HEK293 (cell line): Measurements from ENCODE around the gene LRBA.

Experiments
- CTCF ChIA-PET: fragments of 350-600 bp; formaldehyde crosslinking; extraction: SDS; loops from one replicate; lab custom pipeline; 2021; ENCODE audit warnings: antibody characterized with exemption; lab: Yijun Ruan, JAX
- POLR2A ChIA-PET: fragments of 300-600 bp; formaldehyde crosslinking; extraction: SDS; loops from one replicate; lab custom pipeline; 2020; ENCODE audit warnings: antibody characterized with exemption, inconsistent platforms; lab: Yijun Ruan, JAX
- H3K27ac ChIP-seq: fragments of 200-500 bp; sonication (Bioruptor generic); 2 replicates; pipeline ENCODE4 v1.5.1; 2014; ENCODE audit warnings: low read depth, low read length, control low read depth, inconsistent platforms; ENCODE audit errors: extremely low read depth
- H3K36me3 ChIP-seq, 2 experiments: fragments of 200-500 bp in 1 of 2; sonication (Bioruptor generic) in 1 of 2; 1 replicate in 1 of 2; 2 replicates in 1 of 2; pipeline ENCODE4 v1.5.1; 2014 to 2017; ENCODE audit warnings: inconsistent platforms in 2 of 2, low read length in 2 of 2; ENCODE audit not compliant: control insufficient read depth in 2 of 2, insufficient read depth in 1 of 2
- H3K4me1 ChIP-seq: fragments of 200-500 bp; sonication (Bioruptor generic); 2 replicates; pipeline ENCODE4 v1.5.1; 2014; ENCODE audit warnings: mild to moderate bottlenecking, low read length, inconsistent platforms; ENCODE audit not compliant: control insufficient read depth, insufficient read depth
- H3K4me3 ChIP-seq: 2 replicates; pipeline ENCODE4 v1.5.1; 2011; ENCODE audit warnings: low read depth, mild to moderate bottlenecking, control low read depth, low read length, moderate library complexity
- H3K9me3 ChIP-seq: fragments of 200-500 bp; sonication (Bioruptor generic); 2 replicates; pipeline ENCODE4 v1.5.1; 2014; ENCODE audit warnings: low read depth, low read length, inconsistent platforms; ENCODE audit not compliant: control insufficient read depth, insufficient read depth
- MEIS1 ChIP-seq: sonication (generic); formaldehyde crosslinking; IDR thresholded peaks from 2 replicates; pipeline ENCODE4 v1.8.1; 2022; ENCODE audit warnings: missing genetic modification reagents, mild to moderate bottlenecking, borderline replicate concordance
- SCRT1 ChIP-seq: fragments of 450-650 bp; formaldehyde crosslinking; IDR thresholded peaks from 2 replicates; pipeline ENCODE4 v1.5.1; 2016; ENCODE audit warnings: missing biosample characterization, missing genetic modification characterization, borderline replicate concordance
- SP7 ChIP-seq: fragments of 450-650 bp; formaldehyde crosslinking; IDR thresholded peaks from 2 replicates; pipeline ENCODE4 v1.5.1; 2016; ENCODE audit warnings: missing biosample characterization, missing genetic modification characterization
- ZBTB1 ChIP-seq: fragments of 450-650 bp; formaldehyde crosslinking; IDR thresholded peaks from 2 replicates; pipeline ENCODE4 v1.5.1; 2016; ENCODE audit warnings: missing biosample characterization, missing genetic modification characterization
- ZFHX2 ChIP-seq: fragments of 450-650 bp; formaldehyde crosslinking; conservative IDR thresholded peaks from 2 replicates; pipeline ENCODE4 v1.5.1; 2016; ENCODE audit warnings: missing biosample characterization, missing genetic modification characterization
- ZFP41 ChIP-seq: fragments of 450-650 bp; formaldehyde crosslinking; IDR thresholded peaks from 2 replicates; pipeline ENCODE4 v1.5.1; 2016; ENCODE audit warnings: missing biosample characterization, missing genetic modification characterization, borderline replicate concordance
- ZNF16 ChIP-seq: fragments of 450-650 bp; formaldehyde crosslinking; IDR thresholded peaks from 2 replicates; pipeline ENCODE4 v1.5.1; 2016; ENCODE audit warnings: low read depth, missing biosample characterization, missing genetic modification characterization
- ZNF175 ChIP-seq: fragments of 450-650 bp; formaldehyde crosslinking; IDR thresholded peaks from 2 replicates; pipeline ENCODE4 v1.5.1; 2016; ENCODE audit warnings: missing biosample characterization, missing genetic modification characterization
- ZNF266 ChIP-seq: fragments of 450-650 bp; formaldehyde crosslinking; IDR thresholded peaks from 2 replicates; pipeline ENCODE4 v1.5.1; 2016; ENCODE audit warnings: missing biosample characterization, missing genetic modification characterization, low read depth
- ZNF335 ChIP-seq: fragments of 450-650 bp; formaldehyde crosslinking; conservative IDR thresholded peaks from 2 replicates; pipeline ENCODE4 v1.5.1; 2016; ENCODE audit warnings: missing biosample characterization, missing genetic modification characterization
- ZNF391 ChIP-seq: fragments of 450-650 bp; formaldehyde crosslinking; IDR thresholded peaks from 2 replicates; pipeline ENCODE4 v1.5.1; 2016; ENCODE audit warnings: low read depth, missing biosample characterization, missing genetic modification characterization, borderline replicate concordance
- ZNF433 ChIP-seq: fragments of 450-650 bp; formaldehyde crosslinking; IDR thresholded peaks from 2 replicates; pipeline ENCODE4 v1.5.1; 2016; ENCODE audit warnings: missing biosample characterization, missing genetic modification characterization, low read depth
- ZNF530 ChIP-seq: fragments of 450-650 bp; formaldehyde crosslinking; IDR thresholded peaks from 2 replicates; pipeline ENCODE4 v1.5.1; 2016; ENCODE audit warnings: low read depth, missing biosample characterization, missing genetic modification characterization
- ZNF560 ChIP-seq: fragments of 450-650 bp; formaldehyde crosslinking; IDR thresholded peaks from 2 replicates; pipeline ENCODE4 v1.5.1; 2017; ENCODE audit warnings: missing biosample characterization, missing genetic modification characterization, borderline replicate concordance
- ZNF626 ChIP-seq: fragments of 450-650 bp; sonication (Bioruptor Pico); formaldehyde crosslinking; IDR thresholded peaks from 2 replicates; pipeline ENCODE4 v1.5.1; 2018; ENCODE audit warnings: missing biosample characterization, missing genetic modification characterization, inconsistent platforms
- ZNF677 ChIP-seq: fragments of 450-650 bp; IDR thresholded peaks from 2 replicates; pipeline ENCODE4 v1.5.0; 2018; ENCODE audit warnings: missing biosample characterization, mild to moderate bottlenecking, missing genetic modification characterization, moderate library complexity
- ZNF76 ChIP-seq: fragments of 450-650 bp; formaldehyde crosslinking; IDR thresholded peaks from 2 replicates; pipeline ENCODE4; 2016; ENCODE audit warnings: low read depth, missing biosample characterization, missing genetic modification characterization, borderline replicate concordance
- ZSCAN30 ChIP-seq: fragments of 450-650 bp; IDR thresholded peaks from 2 replicates; pipeline ENCODE4 v1.5.1; 2018; ENCODE audit warnings: missing biosample characterization, mild to moderate bottlenecking, missing genetic modification characterization, moderate library complexity
- TF ChIP-seq, protein P1 (sequence below): fragments of 450-650 bp; formaldehyde crosslinking; IDR thresholded peaks from 2 replicates; pipeline ENCODE4 v1.5.1; 2016; ENCODE audit warnings: missing biosample characterization, missing genetic modification characterization
- TF ChIP-seq, protein P2 (sequence below): fragments of 450-650 bp; formaldehyde crosslinking; IDR thresholded peaks from 2 replicates; pipeline ENCODE4 v1.5.1; 2016; ENCODE audit warnings: missing biosample characterization, missing genetic modification characterization, borderline replicate concordance
- TF ChIP-seq, protein P3 (sequence below): fragments of 450-650 bp; formaldehyde crosslinking; IDR thresholded peaks from 2 replicates; pipeline ENCODE4 v1.5.1; 2016; ENCODE audit warnings: missing biosample characterization, missing genetic modification characterization, borderline replicate concordance
- TF ChIP-seq, protein P4 (sequence below): fragments of 450-650 bp; formaldehyde crosslinking; IDR thresholded peaks from 2 replicates; pipeline ENCODE4 v1.5.0; 2017; ENCODE audit warnings: missing biosample characterization, missing genetic modification characterization, borderline replicate concordance

Gene LRBA

DNA sequence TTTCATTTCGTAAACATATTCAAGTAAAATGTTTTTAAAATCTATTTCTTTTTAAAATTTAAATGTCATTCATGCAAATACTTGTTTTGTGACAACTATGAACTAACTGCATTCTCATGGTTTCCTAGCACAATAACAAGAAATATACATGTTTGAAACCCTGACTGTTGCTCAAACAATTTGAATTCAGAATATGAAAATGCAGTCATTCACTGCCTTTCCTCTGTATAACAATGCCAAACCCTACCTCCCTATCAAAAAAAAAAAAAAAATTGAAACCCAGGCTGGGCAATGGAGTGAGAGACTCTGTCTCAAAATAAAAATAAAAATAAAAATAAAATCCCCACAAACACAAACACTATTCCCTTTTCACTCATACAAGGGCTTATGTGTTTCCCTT lies 391.0 kb downstream of the LRBA start:
- Histone ChIP-seq H3K4me3 (no peak overlapping the region), H3K4me1 (no peaks in the 10 kb centered on the region), H3K36me3 (no peaks in the 10 kb centered on the region), H3K27ac (no peak overlapping the region), H3K9me3 (no peaks in the 10 kb centered on the region)
- ChIA-PET CTCF (no interaction called here), POLR2A (no interaction called here)
- TF ChIP-seq ZNF175 (tag by site-specific recombination) = no peak
- no peak for TF ChIP-seq ZNF560 (tag by site-specific recombination)
- no peak for TF ChIP-seq ZBTB1 (tag by site-specific recombination)
- TF ChIP-seq ZNF16 (tag by site-specific recombination) = no peak
- no peak for TF ChIP-seq ZNF626 (tag by site-specific recombination)
- TF ChIP-seq, protein P1, sequence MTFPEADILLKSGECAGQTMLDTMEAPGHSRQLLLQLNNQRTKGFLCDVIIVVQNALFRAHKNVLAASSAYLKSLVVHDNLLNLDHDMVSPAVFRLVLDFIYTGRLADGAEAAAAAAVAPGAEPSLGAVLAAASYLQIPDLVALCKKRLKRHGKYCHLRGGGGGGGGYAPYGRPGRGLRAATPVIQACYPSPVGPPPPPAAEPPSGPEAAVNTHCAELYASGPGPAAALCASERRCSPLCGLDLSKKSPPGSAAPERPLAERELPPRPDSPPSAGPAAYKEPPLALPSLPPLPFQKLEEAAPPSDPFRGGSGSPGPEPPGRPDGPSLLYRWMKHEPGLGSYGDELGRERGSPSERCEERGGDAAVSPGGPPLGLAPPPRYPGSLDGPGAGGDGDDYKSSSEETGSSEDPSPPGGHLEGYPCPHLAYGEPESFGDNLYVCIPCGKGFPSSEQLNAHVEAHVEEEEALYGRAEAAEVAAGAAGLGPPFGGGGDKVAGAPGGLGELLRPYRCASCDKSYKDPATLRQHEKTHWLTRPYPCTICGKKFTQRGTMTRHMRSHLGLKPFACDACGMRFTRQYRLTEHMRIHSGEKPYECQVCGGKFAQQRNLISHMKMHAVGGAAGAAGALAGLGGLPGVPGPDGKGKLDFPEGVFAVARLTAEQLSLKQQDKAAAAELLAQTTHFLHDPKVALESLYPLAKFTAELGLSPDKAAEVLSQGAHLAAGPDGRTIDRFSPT (tag by site-specific recombination) = no peak
- TF ChIP-seq ZFP41 (tag by site-specific recombination) = no peak
- no peak for TF ChIP-seq ZNF76 (tag by site-specific recombination)
- TF ChIP-seq, protein P2, sequence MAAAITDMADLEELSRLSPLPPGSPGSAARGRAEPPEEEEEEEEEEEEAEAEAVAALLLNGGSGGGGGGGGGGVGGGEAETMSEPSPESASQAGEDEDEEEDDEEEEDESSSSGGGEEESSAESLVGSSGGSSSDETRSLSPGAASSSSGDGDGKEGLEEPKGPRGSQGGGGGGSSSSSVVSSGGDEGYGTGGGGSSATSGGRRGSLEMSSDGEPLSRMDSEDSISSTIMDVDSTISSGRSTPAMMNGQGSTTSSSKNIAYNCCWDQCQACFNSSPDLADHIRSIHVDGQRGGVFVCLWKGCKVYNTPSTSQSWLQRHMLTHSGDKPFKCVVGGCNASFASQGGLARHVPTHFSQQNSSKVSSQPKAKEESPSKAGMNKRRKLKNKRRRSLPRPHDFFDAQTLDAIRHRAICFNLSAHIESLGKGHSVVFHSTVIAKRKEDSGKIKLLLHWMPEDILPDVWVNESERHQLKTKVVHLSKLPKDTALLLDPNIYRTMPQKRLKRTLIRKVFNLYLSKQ (tag by site-specific recombination) = no peak
- no peak for TF ChIP-seq ZNF335
- TF ChIP-seq, protein P3, sequence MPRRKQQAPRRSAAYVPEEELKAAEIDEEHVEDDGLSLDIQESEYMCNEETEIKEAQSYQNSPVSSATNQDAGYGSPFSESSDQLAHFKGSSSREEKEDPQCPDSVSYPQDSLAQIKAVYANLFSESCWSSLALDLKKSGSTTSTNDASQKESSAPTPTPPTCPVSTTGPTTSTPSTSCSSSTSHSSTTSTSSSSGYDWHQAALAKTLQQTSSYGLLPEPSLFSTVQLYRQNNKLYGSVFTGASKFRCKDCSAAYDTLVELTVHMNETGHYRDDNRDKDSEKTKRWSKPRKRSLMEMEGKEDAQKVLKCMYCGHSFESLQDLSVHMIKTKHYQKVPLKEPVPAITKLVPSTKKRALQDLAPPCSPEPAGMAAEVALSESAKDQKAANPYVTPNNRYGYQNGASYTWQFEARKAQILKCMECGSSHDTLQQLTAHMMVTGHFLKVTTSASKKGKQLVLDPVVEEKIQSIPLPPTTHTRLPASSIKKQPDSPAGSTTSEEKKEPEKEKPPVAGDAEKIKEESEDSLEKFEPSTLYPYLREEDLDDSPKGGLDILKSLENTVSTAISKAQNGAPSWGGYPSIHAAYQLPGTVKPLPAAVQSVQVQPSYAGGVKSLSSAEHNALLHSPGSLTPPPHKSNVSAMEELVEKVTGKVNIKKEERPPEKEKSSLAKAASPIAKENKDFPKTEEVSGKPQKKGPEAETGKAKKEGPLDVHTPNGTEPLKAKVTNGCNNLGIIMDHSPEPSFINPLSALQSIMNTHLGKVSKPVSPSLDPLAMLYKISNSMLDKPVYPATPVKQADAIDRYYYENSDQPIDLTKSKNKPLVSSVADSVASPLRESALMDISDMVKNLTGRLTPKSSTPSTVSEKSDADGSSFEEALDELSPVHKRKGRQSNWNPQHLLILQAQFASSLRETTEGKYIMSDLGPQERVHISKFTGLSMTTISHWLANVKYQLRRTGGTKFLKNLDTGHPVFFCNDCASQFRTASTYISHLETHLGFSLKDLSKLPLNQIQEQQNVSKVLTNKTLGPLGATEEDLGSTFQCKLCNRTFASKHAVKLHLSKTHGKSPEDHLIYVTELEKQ (tag by site-specific recombination) = no peak
- no peak for TF ChIP-seq ZNF266 (tag by site-specific recombination)
- no peak for TF ChIP-seq ZNF530 (tag by site-specific recombination)

DNA sequence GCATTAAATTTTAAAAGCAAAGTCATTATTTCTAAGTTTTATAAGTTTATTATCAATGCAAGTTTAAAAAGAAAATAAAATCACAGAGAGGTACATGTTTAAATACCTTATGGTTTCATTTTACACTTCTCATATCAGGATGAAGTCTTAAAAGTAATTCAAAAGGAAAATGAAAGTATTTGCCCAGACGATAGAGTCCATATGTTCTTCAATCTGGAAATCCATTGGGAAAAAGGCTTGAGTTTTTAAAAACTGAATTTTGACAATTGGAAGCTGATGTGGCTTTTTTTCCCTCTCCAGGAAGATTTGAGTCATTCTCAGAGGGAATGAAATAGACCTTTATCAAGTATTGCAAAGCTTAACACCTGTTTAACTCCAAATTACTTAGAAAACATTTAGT lies 396.0 kb downstream of the LRBA start:
- no peak overlapping the region for H3K27ac ChIP-seq
- H3K4me1 ChIP-seq = no peaks in the 10 kb centered on the region
- CTCF ChIA-PET = interaction anchor here (0.5 kb wide), 1 partner anchor 962 kb away, joined by 3 read pairs; no protein-coding TSS in a partner anchor
- TF ChIP-seq ZNF391 (tag by site-specific recombination) = no peak
- TF ChIP-seq ZFHX2 = no peak
- no peak for TF ChIP-seq SCRT1
- TF ChIP-seq, protein P4, sequence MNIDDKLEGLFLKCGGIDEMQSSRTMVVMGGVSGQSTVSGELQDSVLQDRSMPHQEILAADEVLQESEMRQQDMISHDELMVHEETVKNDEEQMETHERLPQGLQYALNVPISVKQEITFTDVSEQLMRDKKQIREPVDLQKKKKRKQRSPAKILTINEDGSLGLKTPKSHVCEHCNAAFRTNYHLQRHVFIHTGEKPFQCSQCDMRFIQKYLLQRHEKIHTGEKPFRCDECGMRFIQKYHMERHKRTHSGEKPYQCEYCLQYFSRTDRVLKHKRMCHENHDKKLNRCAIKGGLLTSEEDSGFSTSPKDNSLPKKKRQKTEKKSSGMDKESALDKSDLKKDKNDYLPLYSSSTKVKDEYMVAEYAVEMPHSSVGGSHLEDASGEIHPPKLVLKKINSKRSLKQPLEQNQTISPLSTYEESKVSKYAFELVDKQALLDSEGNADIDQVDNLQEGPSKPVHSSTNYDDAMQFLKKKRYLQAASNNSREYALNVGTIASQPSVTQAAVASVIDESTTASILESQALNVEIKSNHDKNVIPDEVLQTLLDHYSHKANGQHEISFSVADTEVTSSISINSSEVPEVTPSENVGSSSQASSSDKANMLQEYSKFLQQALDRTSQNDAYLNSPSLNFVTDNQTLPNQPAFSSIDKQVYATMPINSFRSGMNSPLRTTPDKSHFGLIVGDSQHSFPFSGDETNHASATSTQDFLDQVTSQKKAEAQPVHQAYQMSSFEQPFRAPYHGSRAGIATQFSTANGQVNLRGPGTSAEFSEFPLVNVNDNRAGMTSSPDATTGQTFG (tag by site-specific recombination) = no peak
- TF ChIP-seq ZNF677 (tag by site-specific recombination) = no peak
- no peak for TF ChIP-seq MEIS1
- no peak for TF ChIP-seq ZSCAN30 (tag by site-specific recombination)
- TF ChIP-seq ZNF433 (tag by site-specific recombination) = no peak
- no peak for TF ChIP-seq SP7 (tag by site-specific recombination)
- H3K9me3 ChIP-seq = no peaks in the 10 kb centered on the region
- POLR2A ChIA-PET = no interaction called here
- H3K4me3 ChIP-seq = no peak overlapping the region
- H3K36me3 ChIP-seq = no peaks in the 10 kb centered on the region
